ENCODE data around the gene TMEM248.
"Not testable (repeated sequence)": the region's sequence is repeated elsewhere in the genome, so short reads cannot be mapped to it uniquely, and the experiment has no call there.

GRCh38 chr7:66969001-66969400 lies 48.0 kb downstream of the TMEM248 start:
- TF ChIP-seq CTCF (IDR thresholded peaks at IDR 0.05); EZH2 (IDR thresholded peaks at IDR 0.05; ENCODE audit: borderline replicate concordance, insufficient read depth, low read depth, low read length, poor library complexity, severe bottlenecking): not testable (repeated sequence)

Measured in B cell (primary cell).